Natural killer cell (primary cell): Measurements from ENCODE around the gene ORMDL3. TPM values are rescaled to one million over a fixed set of nuclear protein-coding genes. Genes with fewer than 3 reads are reported as not detected.
"Not testable (repeated sequence)": the region's sequence is repeated elsewhere in the genome, so short reads cannot be mapped to it uniquely, and the experiment has no call there.

ENCODE experiments used
- ATAC-seq, 3 donors: fragments of 150-1000 bp in 2 of 3; fragments of 200-7000 bp in 1 of 3; cut with Tn5 transposase; 1 replicate in 1 of 3; 2 replicates in 2 of 3; pipeline ENCODE4 v1.10.0; 2021; ENCODE audit warnings: mild to moderate bottlenecking in 2 of 3, moderate library complexity in 2 of 3
- DNase-seq, 2 donors: peaks; one replicate each; pipeline versions ENCODE4 v3.0.0 to v3.0.0-alpha.2; 2013 to 2021; ENCODE audit warnings: mixed read lengths in 1 of 2
- H3K27ac ChIP-seq: one replicate; pipeline ENCODE4 v1.5.1; 2013; ENCODE audit warnings: mild to moderate bottlenecking, low read length
- H3K27me3 ChIP-seq: one replicate; pipeline ENCODE4 v1.6.1; 2013; ENCODE audit warnings: low read length; ENCODE audit not compliant: control insufficient read depth, insufficient read depth
- H3K36me3 ChIP-seq: one replicate; pipeline ENCODE4 v1.6.1; 2013; ENCODE audit warnings: low read length; ENCODE audit not compliant: control insufficient read depth, insufficient read depth
- H3K4me1 ChIP-seq: one replicate; pipeline ENCODE4 v1.6.1; 2013; ENCODE audit warnings: low read length; ENCODE audit not compliant: control insufficient read depth, insufficient read depth
- H3K4me3 ChIP-seq: one replicate; pipeline ENCODE4 v1.5.1; 2013; ENCODE audit warnings: low read length
- H3K9me3 ChIP-seq: one replicate; pipeline ENCODE4 v1.6.1; 2013; ENCODE audit warnings: low read length; ENCODE audit not compliant: control insufficient read depth, insufficient read depth
- H3K27ac Mint-ChIP-seq, 2 donors: one replicate each; pipeline ENCODE4 v1.8.0; 2022; ENCODE audit warnings: mild to moderate bottlenecking in 2 of 2, mixed read lengths in 2 of 2, moderate library complexity in 1 of 2
- H3K27me3 Mint-ChIP-seq, 2 donors: one replicate each; pipeline ENCODE4 v1.8.0; 2022; ENCODE audit warnings: low read depth in 2 of 2, mixed read lengths in 2 of 2
- H3K36me3 Mint-ChIP-seq: one replicate; pipeline ENCODE4 v1.8.0; 2022; ENCODE audit warnings: mixed read lengths
- H3K4me1 Mint-ChIP-seq, 2 donors: one replicate each; pipeline ENCODE4 v1.8.0; 2022; ENCODE audit warnings: mixed read lengths in 2 of 2
- H3K4me3 Mint-ChIP-seq: one replicate; pipeline ENCODE4 v1.8.0; 2022; ENCODE audit warnings: mild to moderate bottlenecking, moderate library complexity, mixed read lengths
- H3K9me3 Mint-ChIP-seq, 2 donors: one replicate each; pipeline ENCODE4 v1.8.0; 2022; ENCODE audit warnings: mixed read lengths in 2 of 2
- WGBS: methylation state at CpG from one replicate; pipeline ENCODE4 v1.1.7; 2013; ENCODE audit warnings: missing lambda C conversion rate; ENCODE audit not compliant: insufficient coverage; 5-methylcytosine and 5-hydroxymethylcytosine counted together
- intact Hi-C: fragments of 100-400 bp; cut with micrococcal nuclease; formaldehyde crosslinking; loops from one replicate; pipeline ENCODE4 v1.14.2; 2022
- total RNA-seq, 4 donors: library from RNA; stranded (reverse); fragments of 120-200 nt in 1 of 4; gene quantifications; one replicate each; pipeline versions ENCODE4 v1.2.3 to v1.2.4, GENCODE V29; 2013 to 2022
- TF ChIP-seq, protein P1 (sequence below): fragments of 200-600 bp; IDR thresholded peaks from one replicate; pipeline ENCODE4 v1.8.0; 2022; ENCODE audit warnings: antibody characterized with exemption

ORMDL3 gene
- total RNA-seq, 3 donors from 2014 or later (not counting 1 experiment from before 2014, with no cell fraction given): 61.6 to 121 (median 77.2) TPM

DNA sequence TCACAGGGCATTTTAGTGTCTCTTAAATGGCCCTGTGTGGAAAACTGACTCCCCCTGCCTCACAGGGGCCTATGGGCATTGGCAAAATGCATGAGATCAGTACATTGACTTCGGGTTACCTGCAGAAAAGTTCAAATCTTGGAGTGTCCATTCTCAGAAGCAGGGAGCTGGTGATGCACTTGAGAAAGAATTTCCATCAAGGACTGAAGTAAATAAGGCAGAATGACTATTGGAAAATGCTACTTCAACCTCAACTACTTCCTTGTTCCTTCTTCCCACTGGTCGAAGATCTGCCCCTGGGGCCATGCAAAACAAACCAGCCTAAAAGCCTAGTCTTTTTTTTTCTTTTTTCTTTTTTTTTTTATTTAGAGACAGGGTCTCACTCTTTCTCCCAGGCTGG is 21.6 kb upstream of the ORMDL3 start:
- H3K27me3 ChIP-seq: no peaks in the 10 kb centered on the region
- no peak overlapping the region for H3K27ac Mint-ChIP-seq
- H3K4me3 ChIP-seq: no peak overlapping the region
- H3K36me3 Mint-ChIP-seq: no peaks in the 10 kb centered on the region
- peaks cover 0 to 5% of the 10 kb centered on the region in 2 donors for H3K4me1 Mint-ChIP-seq
- H3K9me3 Mint-ChIP-seq: no peaks in the 10 kb centered on the region
- intact Hi-C loops: no loop called here
- H3K9me3 ChIP-seq: no peaks in the 10 kb centered on the region
- H3K36me3 ChIP-seq: no peaks in the 10 kb centered on the region
- no peak overlapping the region for H3K4me3 Mint-ChIP-seq
- H3K4me1 ChIP-seq: peaks cover 18% of the 10 kb centered on the region
- no peak for DNase-seq
- 79% methylated on average over 2 of the region's 2 CpGs for WGBS
- TF ChIP-seq, protein P1, sequence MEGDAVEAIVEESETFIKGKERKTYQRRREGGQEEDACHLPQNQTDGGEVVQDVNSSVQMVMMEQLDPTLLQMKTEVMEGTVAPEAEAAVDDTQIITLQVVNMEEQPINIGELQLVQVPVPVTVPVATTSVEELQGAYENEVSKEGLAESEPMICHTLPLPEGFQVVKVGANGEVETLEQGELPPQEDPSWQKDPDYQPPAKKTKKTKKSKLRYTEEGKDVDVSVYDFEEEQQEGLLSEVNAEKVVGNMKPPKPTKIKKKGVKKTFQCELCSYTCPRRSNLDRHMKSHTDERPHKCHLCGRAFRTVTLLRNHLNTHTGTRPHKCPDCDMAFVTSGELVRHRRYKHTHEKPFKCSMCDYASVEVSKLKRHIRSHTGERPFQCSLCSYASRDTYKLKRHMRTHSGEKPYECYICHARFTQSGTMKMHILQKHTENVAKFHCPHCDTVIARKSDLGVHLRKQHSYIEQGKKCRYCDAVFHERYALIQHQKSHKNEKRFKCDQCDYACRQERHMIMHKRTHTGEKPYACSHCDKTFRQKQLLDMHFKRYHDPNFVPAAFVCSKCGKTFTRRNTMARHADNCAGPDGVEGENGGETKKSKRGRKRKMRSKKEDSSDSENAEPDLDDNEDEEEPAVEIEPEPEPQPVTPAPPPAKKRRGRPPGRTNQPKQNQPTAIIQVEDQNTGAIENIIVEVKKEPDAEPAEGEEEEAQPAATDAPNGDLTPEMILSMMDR: no peak
- H3K27me3 Mint-ChIP-seq: no peaks in the 10 kb centered on the region
- ATAC-seq: no peak
- no peak overlapping the region for H3K27ac ChIP-seq

DNA sequence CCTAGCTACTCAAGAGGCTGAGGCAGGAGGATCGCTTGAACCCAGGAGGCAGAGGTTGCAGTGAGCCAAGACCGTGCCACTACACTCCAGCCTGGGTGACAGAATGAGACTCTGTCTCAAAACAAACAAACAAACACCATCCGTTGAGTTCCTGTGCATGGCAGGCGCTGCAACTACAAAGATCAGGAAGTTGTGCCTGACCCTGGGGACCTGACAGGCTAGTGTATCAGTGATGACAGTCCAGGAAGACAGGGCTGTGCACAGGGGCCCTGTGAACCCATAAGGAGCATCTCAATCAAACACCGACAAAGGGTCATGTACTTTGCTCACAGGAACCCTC is 21.1 kb upstream of the ORMDL3 start:
- H3K4me3 ChIP-seq, H3K4me3 Mint-ChIP-seq, ATAC-seq, H3K27ac Mint-ChIP-seq, H3K36me3 ChIP-seq, H3K9me3 ChIP-seq, H3K4me1 Mint-ChIP-seq, H3K27ac ChIP-seq, H3K27me3 Mint-ChIP-seq, H3K27me3 ChIP-seq, H3K36me3 Mint-ChIP-seq, intact Hi-C loops, H3K9me3 Mint-ChIP-seq: not testable (repeated sequence)
- peak in 1 of 2 donors; percentile 39 for DNase-seq
- H3K4me1 ChIP-seq: peaks cover 13% of the 10 kb centered on the region
- WGBS: 65% methylated on average over 5 of the region's 5 CpGs

DNA sequence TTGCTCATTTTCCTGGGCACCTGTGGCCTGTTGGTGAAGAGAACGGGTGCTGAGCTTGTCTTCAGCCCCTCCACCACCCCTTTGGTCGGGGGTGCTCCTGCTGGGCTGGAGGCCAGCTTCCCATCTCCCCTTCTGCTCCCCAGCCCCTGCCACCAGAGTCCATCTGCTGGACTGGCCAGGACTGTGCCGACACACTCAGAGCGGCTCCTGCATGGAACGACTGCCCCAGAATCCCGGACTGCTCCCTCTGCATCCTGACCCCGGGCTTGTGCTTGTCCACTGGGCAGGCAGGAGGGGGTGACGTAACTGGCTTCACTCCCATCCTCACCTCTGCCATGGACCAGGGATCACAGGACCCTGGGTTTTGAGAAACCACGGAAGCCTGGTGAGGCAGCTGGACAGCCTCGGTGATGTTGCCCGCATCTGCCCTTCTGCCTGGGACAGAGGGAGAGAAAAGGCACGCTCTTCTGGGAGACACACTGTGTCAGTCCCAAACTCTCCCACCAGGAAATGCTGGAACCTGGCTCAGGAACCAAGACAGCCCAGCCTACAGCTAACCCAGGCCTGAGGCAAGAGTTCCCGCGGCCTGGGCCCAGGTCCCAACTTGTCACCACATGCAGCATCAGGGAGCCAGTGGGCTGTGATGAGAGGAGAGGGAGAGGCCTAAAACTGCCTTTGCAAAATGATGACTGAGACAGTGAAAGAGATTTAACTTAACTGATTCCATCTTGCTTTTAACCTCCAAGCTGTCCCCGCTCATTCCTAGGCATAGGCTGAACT is 19.3 kb upstream of the ORMDL3 start:
- H3K36me3 ChIP-seq: no peaks in the 10 kb centered on the region
- DNase-seq: no peak
- Mint-ChIP-seq H3K9me3 (no peaks in the 10 kb centered on the region), H3K4me3 (no peak overlapping the region), H3K36me3 (no peaks in the 10 kb centered on the region), H3K27me3 (peaks cover 0 to 4% of the 10 kb centered on the region in 2 donors), H3K4me1 (no peaks in the 10 kb centered on the region), H3K27ac (no peak overlapping the region)
- no peaks in the 10 kb centered on the region for H3K9me3 ChIP-seq
- whole genome bisulfite sequencing: 89% methylated on average over 14 of the region's 15 CpGs
- intact Hi-C loops: no loop called here
- H3K4me1 ChIP-seq: peaks cover under 1% of the 10 kb centered on the region
- no peak overlapping the region for H3K27ac ChIP-seq
- no peak for ATAC-seq
- TF ChIP-seq, protein P1: no peak
- no peaks in the 10 kb centered on the region for H3K27me3 ChIP-seq
- H3K4me3 ChIP-seq: no peak overlapping the region

DNA sequence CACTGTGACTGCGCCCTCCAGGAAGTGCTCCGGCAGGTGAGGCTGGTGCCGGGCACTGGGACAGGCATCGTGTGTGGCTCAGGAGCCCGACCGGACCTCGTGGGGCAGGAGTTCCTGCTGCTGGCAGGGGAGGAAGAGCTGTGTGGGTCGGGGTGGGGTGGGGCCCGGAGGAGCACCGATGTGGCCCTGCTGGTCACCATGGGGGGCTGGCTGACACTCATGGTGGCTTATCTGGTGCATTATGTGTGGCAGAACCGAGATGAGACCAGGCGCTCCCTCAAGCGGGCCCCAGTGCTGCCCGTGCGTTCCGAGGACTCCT is 17.0 kb upstream of the ORMDL3 start:
- H3K4me1 ChIP-seq: no peaks in the 10 kb centered on the region
- ATAC-seq: no peak
- no peak overlapping the region for H3K4me3 ChIP-seq
- H3K9me3 Mint-ChIP-seq: no peaks in the 10 kb centered on the region
- H3K4me1 Mint-ChIP-seq: no peaks in the 10 kb centered on the region
- intact Hi-C loops: no loop called here
- whole genome bisulfite sequencing: 89% methylated on average over 16 of the region's 16 CpGs
- TF ChIP-seq, protein P1: no peak
- H3K4me3 Mint-ChIP-seq: no peak overlapping the region
- peaks cover 0 to 4% of the 10 kb centered on the region in 2 donors for H3K27me3 Mint-ChIP-seq
- no peaks in the 10 kb centered on the region for H3K36me3 Mint-ChIP-seq
- no peak overlapping the region for H3K27ac Mint-ChIP-seq
- no peaks in the 10 kb centered on the region for H3K9me3 ChIP-seq
- no peak overlapping the region for H3K27ac ChIP-seq
- H3K27me3 ChIP-seq: no peaks in the 10 kb centered on the region
- no peaks in the 10 kb centered on the region for H3K36me3 ChIP-seq
- no peak for DNase-seq
